C4-2B (cell line): ENCODE measurements around the gene KCNQ1.

Experiments
- CTCF ChIP-seq: fragments of 450-650 bp; conservative IDR thresholded peaks from 2 replicates; pipeline ENCODE4 v1.5.1; 2017; ENCODE audit warnings: mild to moderate bottlenecking
- ZFX ChIP-seq: fragments of 450-650 bp; IDR thresholded peaks from 2 replicates; pipeline ENCODE4 v1.6.1; 2017

GRCh38 chr11:2423157-2424025, 21.4 kb upstream of the KCNQ1 start:
- TF ChIP-seq CTCF (no peak), ZFX (no peak)
